NAMALWA (cell line): Measurements from ENCODE around the gene FZD4.
A peak's percentile ranks its signal among the peaks of the same experiment; 100 is the strongest.
"Not testable (repeated sequence)": the region's sequence is repeated elsewhere in the genome, so short reads cannot be mapped to it uniquely, and the experiment has no call there.

Experiments
- DNase-seq: peaks from one replicate; pipeline ENCODE4 v3.0.0-alpha.2; 2015; ENCODE audit warnings: low spot score

FZD4 gene

DNA sequence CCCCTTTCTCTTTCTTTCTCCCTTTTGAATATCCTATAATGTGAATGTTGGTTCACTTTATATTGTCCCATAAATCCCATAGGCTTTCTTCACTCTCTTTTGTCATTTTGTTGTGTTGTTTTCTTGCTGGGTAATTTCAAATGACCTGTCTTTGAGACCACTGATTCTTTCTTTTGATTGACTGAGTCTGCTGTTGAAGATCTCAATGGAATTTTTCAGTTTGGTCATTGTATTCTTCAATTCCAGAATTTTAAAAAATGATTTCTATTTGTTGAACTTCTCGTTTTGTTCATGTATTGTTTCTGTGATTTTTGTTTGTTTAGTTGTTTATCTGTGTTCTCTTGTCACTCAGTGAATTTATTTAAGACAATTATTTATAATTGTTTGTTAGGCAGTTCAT lies 17.5 kb upstream of the FZD4 start:
- no peak for DNase-seq

DNA sequence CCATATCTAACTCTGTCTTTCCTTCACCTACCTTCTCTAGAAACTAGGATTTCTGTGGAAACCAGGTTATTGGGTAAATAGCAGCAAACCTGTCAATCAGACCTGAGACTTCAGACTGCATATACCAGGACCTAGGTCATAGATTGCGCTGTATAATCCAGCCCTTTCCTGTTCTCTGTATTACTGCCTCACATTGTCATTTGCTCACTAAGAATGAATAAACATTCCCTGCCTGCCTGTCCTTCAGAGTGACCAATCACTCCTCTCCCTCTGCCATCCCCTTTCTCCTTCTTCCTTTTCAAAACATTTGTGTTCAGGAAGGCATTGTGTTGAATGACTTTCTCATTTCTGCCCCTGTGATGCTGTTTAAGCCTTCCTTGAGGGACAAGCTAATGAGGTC lies 14.1 kb upstream of the FZD4 start:
- DNase-seq: no peak

DNA sequence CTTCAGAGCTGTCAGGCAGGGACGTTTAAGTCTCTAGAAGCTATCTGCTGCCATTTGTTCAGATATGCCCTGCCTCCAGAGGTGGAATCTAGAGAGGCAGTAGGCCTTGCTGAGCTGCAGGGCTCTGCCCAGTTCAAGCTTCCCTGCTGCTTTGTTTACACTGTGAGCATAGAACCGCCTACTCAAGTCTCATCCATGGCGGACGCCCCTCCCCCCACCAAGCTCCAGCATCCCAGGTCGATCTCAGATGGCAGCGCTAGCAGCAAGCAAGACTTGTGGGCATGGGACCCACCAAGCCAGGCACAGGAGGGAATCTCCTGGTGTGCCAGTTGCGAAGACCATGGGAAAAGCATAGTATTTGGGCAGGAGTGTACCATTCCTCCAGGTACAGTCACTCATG lies 12.4 kb upstream of the FZD4 start:
- DNase-seq: not testable (repeated sequence)

GRCh38 chr11:86957976-86958646 lies 2.9 kb upstream of the FZD4 start:
- no peak for DNase-seq

DNA sequence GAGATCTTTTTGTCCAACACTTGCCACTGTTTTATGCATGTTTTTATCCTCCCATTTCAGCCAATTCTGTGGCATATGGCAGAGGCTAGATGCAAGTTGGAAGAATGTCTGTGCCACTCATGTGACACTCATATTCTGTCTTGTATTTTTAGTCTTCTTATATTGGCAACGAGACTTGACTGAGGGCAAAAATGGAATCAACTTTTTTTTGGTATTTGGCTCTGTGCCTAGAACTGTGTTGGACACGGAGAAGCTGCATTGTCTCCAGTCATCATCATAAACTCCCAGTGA lies 1.7 kb upstream of the FZD4 start:
- no peak for DNase-seq

GRCh38 chr11:86955111-86955360 lies 159 bp downstream of the FZD4 start:
- no peak for DNase-seq

DNA sequence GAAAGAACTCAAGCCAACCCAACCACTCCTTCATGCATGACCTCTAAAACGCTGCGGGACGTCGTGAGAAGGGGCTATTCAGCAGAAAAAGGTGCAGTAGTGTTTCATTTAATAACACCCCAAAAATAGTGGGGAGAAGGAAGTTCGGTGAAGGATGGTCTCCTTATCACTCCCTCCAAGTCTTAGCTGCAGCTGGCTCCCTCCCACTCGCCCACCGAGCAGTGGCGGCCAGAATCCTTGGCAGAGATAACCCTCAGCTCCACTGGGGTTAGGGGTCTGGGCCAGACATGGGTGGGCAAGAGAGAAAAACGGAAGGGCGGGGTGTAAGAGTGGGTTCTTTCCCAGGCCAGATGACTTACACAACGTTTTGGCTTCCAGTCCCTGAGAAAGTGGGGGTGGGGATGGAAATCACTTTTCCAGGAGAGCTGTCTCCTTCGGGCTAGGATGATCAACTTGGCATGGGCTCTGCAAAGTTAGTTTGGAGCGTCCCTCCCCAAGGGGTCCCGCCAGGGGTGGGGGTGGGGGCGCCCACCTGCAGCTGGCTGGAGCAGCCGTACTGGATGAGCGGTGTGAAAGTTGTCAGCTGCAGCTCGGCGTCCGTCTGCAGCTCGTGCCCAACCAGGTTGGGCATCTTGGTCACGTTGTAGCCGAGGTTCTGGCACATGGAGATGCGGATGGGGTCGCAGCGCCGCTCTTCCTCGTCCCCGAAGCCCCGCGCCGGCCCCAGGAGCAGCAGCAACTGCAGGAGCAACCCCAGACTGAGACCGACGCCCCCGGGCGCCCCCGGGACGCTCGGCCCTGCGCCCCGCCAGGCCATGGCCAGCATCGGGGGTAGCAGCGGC lies 705 bp downstream of the FZD4 start:
- no peak for DNase-seq

GRCh38 chr11:86952221-86952875 lies 2.8 kb downstream of the FZD4 start:
- no peak for DNase-seq

- DNase-seq: no peak
Observed at GRCh38 chr11:86951706-86952105, 3.5 kb downstream of the FZD4 start.

DNA sequence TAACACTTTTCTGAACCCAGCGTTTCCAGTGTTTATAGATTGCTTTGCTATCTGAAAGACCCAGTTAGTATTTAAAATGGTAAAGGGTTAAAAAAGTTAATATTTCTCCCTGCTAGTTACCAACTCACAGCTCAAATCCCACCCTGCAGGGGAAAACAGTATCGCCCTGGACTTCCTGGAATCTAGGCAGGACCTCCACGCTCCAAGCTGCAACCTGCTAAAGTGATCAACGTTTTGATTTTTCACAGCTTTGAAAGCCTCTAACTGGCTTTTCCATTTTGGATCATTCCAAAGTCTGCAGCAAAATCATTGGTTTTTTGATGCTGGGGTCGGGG lies 4.6 kb downstream of the FZD4 start:
- no peak for DNase-seq

GRCh38 chr11:86949995-86950660 lies 5.1 kb downstream of the FZD4 start:
- DNase-seq: no peak

DNA sequence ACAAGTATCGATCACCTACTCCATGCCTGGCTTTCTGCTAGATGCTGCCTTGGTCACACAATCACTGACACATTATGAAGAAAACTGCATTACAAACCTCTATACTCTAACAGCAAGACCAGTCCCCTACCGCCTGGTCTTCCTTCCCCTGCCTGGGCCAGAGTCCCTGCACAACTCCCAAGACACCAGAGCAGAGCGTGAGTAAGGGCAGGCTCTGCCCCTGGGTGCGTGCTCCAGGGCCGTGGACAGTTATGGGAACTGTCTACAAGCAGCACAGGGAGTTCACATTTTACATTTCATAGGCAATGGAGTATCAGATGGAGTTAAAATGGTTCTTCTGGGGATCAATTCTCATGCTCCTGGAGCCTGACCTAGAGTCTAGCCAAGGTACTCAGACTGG lies 6.5 kb downstream of the FZD4 start:
- no peak for DNase-seq

GRCh38 chr11:86947541-86947940 lies 7.7 kb downstream of the FZD4 start:
- no peak for DNase-seq

GRCh38 chr11:86943505-86943904 lies 11.7 kb downstream of the FZD4 start:
- DNase-seq: not testable (repeated sequence)

DNA sequence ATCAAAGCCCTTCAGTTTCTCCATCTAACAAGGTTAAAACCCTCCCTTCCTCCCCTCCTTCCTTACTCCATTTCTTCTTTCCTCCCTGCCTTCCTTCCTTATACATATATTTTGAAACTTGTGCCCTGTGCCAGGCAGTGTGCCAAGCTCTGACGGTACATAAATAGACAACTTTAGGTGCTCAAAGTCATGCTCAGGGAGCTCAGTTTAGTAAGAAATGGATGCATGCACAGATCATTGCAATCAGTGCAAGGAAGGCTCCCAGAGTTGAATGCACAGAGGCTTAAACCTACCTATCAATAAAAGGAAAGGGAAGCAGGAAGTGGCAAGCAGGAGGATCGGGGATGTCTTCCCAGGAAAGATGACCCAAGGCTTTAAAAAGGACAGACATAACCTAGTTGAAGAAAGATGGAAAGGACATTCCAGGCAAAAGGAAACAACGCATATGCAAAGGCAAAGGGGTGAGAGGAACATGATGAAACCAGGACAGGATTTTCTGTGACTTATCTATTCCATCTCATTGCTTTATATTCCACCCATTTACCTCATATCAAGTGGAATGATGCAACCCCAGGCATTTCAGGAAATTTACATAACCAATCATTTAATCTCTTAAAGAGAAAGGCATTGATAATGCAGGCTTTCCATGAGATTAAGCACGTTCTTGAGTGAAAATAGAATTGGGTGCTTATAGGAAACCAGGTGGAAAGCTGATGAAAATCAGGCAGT lies 13.2 kb downstream of the FZD4 start:
- no peak for DNase-seq

- no peak for DNase-seq
Observed at GRCh38 chr11:86941077-86941870, 13.9 kb downstream of the FZD4 start.

- no peak for DNase-seq
Observed at GRCh38 chr11:86940122-86940777, 14.9 kb downstream of the FZD4 start.

DNA sequence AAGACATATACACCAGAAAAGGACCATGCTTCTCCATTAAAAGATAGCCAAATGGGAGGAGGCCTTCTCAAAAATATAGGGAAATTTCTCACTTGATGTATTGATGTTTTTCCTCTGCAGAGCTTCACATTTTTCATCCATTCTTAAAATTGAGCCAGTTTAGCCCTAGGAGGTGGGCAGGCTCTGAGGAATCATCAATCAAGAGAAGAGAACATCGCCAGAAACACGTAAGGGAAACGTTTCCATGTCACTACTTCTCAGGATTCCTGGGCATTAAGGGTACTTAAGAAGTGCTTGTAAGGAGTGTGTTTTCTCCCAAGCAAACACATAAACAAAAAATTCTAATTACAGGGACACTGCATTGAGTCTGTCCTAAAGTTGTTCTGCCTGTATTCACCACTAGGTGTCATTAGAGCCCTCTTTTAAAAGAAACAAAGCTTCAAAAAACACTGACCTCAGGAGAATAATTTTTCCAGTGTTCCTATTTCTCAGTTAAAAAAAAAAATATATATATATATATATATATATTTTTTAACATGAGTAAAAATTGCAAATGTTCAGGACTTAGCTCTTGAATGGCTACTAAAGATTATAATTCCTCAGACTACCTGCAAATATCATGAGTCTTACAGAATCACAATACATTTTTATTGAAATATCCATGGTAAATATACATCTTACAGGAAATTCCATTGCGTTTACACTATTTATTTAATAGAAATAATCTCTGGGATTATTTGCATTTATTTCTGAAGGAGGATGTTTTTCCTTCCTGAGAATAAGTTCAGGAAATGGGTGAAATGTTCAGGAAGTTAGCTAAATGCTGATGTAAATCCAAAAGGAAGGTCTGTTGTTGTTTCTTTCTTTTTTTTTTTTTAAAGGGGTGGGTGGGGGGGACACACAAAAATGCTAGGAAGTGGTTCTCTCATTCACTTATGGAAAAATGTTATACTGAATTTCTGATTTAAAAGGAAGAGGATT lies 16.0 kb downstream of the FZD4 start:
- DNase-seq: peak; percentile 71

GRCh38 chr11:86938203-86938899 lies 16.8 kb downstream of the FZD4 start:
- DNase-seq: no peak
